Measurements from ENCODE around the gene ZMPSTE24.

Gene ZMPSTE24

DNA sequence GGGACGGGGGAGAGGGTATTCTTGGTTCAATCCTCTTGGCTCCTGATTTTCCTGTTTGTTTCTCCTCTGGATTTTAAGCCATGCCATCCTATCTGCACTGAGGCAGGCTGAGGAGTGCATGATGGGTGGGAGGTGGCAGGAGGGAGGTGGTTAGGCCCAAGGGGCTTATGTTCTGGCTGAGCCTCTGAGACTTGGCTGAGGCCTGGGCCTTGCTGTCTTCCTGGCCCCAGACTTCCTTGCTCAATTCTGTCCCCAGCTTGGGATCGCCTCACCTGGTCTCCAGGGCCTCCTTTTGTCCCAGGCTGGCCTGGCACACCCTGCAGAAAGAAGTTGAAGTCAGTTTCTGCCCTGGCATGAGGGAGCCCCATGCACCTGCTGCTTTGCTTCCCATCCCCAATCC, 47.8 kb downstream of the ZMPSTE24 start:
- no peak for DNase-seq

GRCh38 chr1:40306296-40306695, 48.3 kb downstream of the ZMPSTE24 start:
- no peak for DNase-seq

DNA sequence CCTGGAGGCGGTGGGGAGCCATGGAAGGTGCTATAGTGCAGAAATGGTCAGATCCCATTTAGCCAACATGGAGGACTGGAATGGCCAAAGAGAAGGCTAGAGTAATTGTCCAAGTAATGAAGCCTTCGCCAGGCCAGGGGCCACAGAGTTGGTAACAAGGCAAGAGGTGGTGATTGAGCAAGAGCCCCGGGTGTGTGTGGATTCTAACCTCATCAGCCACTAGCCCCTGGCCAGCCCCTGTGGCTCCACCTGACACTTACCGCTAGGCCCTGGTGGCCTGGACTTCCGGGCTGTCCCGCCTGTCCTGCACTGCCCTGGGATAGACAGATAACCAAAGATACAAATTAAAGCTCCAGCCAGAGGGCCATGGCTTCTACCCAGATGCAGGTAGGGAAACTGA, 49.1 kb downstream of the ZMPSTE24 start:
- no peak for DNase-seq

DNA sequence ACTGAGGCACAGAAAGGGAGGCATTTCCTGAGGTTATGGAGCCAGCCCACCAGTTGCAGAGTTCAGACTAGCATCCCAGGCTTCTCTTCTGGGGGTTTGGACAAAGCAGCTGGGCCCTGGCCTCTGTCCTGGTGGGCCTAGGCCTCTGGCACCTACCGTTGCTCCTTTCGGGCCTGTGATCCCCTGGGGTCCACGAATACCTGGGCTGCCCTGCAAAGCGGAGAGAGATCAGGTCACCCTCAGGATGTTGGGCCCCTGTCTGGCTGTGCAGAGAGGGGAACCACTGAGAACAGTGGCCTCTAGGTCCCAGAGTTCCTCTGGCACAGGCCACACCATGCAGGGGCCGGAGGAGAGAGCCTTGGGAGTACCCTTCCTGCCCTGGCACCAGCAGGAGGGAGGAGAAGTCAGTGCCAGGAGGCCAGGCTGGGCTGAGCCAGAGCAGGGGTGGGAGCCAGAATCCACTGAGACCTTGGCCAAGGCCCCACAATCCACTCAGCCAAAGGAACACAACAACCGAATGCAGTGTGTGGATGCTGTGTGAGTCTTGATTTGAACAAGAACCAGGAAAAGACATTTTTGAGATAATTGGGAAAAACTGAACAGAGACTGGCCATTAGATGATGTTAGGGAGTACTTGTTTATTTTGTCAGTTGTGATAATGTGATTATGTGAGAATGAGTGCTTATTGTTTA, 50.1 kb downstream of the ZMPSTE24 start:
- DNase-seq = no peak

- no peak for DNase-seq
Measured at GRCh38 chr1:40309374-40310128, 51.5 kb downstream of the ZMPSTE24 start.

DNA sequence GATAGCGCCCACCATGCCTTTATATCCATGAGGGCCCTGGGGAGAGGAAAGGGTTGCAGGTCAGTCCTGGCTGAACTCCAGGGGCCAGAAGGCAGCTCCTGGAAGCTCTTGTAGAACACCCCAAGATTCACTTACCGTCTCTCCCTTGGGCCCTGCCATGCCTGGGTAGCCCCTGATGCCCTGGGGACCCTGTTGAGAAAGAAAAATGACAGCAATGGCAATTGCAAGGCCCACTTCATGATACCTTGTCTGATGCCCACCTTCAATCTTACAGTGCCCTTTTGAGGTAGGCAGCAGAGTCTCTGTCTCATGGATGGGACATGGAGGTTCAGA, 52.1 kb downstream of the ZMPSTE24 start:
- DNase-seq = no peak

GRCh38 chr1:40310983-40311642, 53.1 kb downstream of the ZMPSTE24 start:
- DNase-seq = no peak

- no peak for DNase-seq
Measured at GRCh38 chr1:40311692-40312091, 53.7 kb downstream of the ZMPSTE24 start.

GRCh38 chr1:40312238-40313205, 54.5 kb downstream of the ZMPSTE24 start:
- DNase-seq = no peak

DNA sequence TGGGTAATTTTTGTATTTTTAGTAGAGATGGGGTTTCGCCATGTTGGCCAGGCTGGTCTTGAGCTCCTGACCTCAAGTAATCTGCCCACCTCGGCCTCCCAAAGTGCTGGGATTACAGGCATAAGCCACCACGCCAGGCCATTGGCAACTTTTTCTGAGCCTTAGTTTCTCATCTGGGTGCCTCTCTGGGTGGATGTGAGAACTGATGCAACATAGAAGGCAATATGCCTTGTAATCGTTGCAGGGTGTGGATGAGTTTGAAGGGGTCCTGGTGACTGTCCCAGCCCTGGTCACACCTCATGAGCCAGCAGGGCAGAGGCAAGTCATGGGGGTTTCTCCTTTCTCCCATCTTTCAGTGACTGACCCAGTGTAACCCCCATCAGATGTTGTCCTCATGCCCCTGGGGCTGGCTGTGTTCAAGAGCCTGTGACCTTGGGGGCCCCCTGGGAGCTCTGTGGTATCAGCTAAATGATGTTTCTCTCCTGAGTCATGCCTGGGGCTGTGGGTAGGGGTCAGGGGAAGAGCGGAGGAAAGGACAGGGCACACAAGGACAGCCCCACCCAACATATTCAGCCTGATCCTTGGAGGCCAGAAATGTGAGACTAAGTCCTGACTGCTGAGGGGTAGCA, 55.4 kb downstream of the ZMPSTE24 start:
- no peak for DNase-seq

DNA sequence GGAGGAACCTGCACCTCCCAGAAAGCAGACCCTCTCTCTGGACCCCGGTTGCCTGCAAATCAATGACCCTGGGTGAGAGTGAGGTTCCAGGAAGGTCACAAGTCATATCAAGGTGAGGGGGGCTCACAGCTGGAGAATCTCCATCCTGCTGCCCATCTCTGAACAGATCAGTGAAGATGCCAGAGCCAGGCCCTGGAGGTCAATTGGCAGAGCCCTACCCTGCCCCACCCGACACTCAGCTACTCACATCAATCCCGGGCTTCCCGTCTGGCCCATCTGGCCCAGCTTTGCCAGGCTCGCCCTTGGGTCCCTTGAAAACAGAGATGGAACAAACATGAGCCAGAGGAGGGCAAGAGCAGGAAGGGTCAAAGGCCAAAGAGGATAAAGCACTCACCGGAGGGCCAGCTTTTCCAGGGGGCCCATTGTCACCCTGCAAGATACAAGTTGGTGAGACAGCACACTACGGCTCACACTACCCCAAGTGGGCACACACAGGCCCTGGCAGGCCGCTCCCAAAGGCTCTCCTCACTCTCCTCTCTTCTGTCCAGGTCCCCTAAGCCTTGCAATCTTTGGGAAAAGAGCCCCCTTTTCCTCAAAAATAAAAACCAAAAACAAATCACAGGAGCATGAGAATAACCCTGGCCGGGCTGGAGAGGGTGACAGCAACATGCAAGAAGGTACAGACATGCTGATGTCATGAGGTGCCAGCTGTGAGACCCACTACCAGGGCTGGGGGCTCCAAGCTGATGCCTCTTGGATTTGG, 56.1 kb downstream of the ZMPSTE24 start:
- no peak for DNase-seq

- DNase-seq = no peak
Measured at GRCh38 chr1:40314721-40315238, 56.7 kb downstream of the ZMPSTE24 start.

DNA sequence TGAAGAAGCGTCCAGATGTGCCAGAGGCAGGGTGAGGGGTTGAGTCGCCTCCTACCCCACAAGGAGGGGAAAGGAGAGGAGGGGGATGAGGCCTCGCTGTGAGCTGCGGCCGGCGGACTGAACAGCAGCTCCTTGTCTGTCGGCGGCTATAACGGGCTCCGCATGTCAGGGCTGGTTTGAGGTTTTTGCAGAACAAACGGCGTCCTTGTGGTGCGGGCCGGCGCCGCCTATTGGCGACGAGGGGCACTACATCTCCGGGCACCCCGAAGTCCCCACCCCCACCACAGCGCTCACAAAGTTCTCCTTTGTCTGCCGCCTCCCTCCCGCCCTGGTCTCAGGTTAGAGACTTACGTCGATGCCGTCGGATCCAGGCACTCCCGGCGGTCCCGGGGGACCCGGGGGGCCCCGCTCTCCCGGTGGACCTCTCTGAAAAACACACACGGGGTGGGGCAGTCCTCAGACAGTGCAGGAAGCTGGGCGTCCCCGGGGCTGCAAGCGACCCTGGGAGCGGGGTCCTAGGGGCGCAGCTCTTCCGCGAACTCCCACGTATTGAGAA, 57.3 kb downstream of the ZMPSTE24 start:
- DNase-seq = peak; percentile 26

DNA sequence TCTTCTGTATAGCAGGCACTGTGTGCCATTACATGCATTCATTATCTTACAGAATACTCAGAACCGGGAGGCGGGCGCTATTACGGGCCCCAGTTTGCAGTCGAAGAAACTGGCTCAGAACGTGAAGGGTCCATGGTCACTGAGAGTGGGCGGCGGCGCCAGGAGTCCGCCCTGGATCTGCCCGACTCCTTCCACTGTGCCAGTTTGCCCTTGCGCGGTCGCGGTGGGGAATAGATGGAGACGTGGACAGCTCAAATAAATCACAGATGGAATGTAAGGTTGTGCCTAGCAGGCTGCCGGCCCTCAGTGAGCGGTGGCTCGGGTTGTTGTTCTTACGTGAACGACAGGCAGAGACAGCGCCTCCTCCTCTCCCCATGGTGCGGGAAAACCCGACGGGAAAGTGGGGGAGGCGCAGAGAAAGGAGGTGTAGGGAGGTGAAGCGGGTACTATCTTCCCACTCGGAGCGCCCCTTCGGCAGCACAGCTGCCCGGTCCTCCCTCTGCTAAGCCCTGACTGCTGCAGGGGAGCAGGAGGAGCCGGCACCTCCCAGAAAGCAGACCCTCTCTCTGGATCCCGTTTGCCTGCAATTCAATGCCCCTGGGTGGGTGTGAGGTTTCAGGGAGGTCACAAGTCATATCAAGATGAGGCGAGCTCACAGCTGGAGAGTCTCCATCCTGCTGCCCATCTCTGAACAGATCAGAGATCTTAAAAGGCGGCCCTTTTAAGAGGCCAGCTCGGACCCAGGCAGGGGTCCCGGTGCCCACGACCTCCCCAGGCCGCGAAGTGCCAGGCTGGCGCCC, 58.0 kb downstream of the ZMPSTE24 start:
- DNase-seq = no peak

DNA sequence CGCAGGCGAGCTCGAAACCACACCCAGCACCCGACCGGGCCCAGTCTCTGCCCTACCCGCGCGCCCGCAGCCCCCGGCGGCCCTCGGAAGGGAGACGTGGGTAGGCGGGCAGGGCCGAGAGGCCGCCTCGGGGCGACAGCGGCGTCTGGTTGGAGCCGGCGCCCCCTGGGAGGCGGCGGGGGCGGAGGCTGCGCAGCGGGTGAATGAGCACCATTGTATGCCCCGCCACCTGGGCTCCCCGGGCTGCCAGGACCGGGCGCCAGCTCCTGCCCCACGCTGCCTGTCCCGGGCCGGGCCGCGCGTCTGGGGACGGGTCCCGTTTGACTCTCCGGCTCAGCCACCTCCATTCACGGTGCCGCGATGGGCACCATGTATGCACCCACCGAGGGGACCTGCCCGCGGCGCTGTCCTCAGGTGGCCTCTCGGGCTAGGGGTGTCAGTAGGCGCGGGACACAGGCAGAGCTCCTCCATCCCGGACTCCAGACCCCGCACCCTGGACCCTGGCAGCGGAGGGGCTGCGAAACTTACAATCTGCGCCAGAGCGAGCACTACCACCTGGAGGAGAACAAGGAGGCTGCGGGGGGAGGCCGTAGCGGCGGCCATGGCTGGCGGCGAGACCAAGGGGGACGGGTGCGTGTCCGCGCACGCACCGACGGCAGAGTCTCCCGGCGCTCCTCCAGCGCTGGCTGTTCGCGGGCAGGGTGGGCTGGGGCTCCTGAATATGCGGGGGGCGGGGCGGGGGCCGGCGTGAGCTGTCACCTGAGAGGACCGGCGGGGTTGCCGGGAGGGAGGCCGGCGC, 58.8 kb downstream of the ZMPSTE24 start, which contains the start of gene COL9A2:
Gene COL9A2, minus strand, starts transcription at position 692 of the 799 bp plus-strand sequence. Its CDS starts 89 bp downstream, at position 603.
- DNase-seq = no peak

DNA sequence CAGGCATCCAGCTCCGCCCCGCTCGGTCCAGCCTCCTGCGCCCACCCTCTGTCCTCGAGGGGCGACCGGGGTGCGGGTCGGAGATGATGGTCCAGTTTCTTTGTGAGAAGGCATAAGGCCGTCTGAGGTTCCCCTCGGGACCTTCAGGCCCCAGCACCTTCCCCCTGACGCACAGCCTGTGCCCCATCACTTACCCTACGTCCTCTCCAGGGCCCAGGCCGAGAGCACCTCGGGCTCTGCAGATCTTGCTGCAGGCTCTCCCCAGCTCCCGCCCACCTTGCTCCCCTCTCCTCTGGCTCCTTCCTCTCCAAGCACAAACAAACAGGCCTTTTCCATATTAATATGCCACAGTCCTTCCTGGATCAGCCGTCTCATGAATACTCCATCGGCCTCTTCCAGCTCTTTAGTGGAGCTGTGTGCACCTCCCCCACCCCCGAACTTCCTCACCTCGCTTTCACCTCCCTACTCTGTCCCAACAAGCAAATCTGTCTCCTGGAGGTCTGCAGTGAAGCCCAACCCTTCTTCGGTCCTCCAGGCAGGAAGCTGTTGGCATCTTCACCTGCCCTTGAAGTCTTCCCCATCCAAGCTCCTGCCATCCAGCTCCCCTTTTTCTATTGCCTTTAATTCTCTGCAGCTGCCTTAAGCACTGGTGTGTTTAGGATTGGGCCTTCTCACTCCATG, 59.5 kb downstream of the ZMPSTE24 start:
- no peak for DNase-seq

DNA sequence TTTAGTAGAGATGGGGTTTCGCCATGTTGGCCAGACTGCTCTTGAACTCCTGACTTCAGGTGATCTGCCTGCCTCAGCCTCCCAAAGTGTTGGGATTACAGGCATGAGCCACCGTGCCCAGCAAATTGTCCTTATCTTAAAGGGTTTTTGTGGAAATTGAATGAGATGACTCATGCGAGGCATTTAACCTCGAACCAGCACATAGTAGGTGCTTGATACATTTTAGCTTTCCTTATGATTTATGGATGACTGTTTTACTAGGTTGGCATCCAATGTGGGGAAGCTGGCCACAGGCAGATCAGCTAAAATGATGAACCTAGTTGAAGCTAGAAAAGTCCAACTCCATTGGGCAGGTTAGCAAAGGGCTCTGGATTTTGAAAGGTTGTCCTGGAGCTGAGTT, 60.4 kb downstream of the ZMPSTE24 start:
- DNase-seq = no peak

- DNase-seq = no peak
Measured at GRCh38 chr1:40318970-40319621, 61.1 kb downstream of the ZMPSTE24 start.
